HEK293T (cell line): Measurements from ENCODE around the gene PIP5K1C.

ENCODE experiments used
- CTCF ChIA-PET: fragments of 350-600 bp; formaldehyde crosslinking; extraction: SDS; loops from one replicate; lab custom pipeline; 2021; ENCODE audit warnings: antibody characterized with exemption, inconsistent platforms; lab: Yijun Ruan, JAX
- POLR2A ChIA-PET: fragments of 350-600 bp; formaldehyde crosslinking; extraction: SDS; loops from one replicate; lab custom pipeline; 2020; ENCODE audit warnings: antibody characterized with exemption, inconsistent platforms; lab: Yijun Ruan, JAX
- DNase-seq: peaks from one replicate; pipeline ENCODE4 v3.0.0; 2012; ENCODE audit warnings: mixed read lengths; ENCODE audit errors: extremely low spot score
- ARNT ChIP-seq: fragments of 450-650 bp; IDR thresholded peaks from 2 replicates; pipeline ENCODE4 v1.6.1; 2017; ENCODE audit warnings: mild to moderate bottlenecking
- BHLHE40 ChIP-seq: fragments of 450-650 bp; IDR thresholded peaks from 2 replicates; pipeline ENCODE4 v1.6.1; 2016; ENCODE audit warnings: mild to moderate bottlenecking, moderate library complexity, borderline replicate concordance
- CTBP1 ChIP-seq: fragments of 450-650 bp; IDR thresholded peaks from 2 replicates; pipeline ENCODE4 v1.6.1; 2016; ENCODE audit warnings: borderline replicate concordance
- ELF4 ChIP-seq: fragments of 450-650 bp; IDR thresholded peaks from 2 replicates; pipeline ENCODE4 v1.6.1; 2017; ENCODE audit warnings: antibody characterized with exemption
- FOXA1 ChIP-seq: fragments of 450-650 bp; IDR thresholded peaks from 2 replicates; pipeline ENCODE4 v1.6.1; 2016; ENCODE audit warnings: mild to moderate bottlenecking
- FOXK2 ChIP-seq: fragments of 450-650 bp; IDR thresholded peaks from 2 replicates; pipeline ENCODE4 v1.6.1; 2016; ENCODE audit warnings: mild to moderate bottlenecking
- FOXM1 ChIP-seq: fragments of 450-650 bp; IDR thresholded peaks from 2 replicates; pipeline ENCODE4 v1.6.1; 2017; ENCODE audit warnings: mild to moderate bottlenecking, borderline replicate concordance
- HDGF ChIP-seq: fragments of 450-650 bp; IDR thresholded peaks from 2 replicates; pipeline ENCODE4 v1.6.1; 2017; ENCODE audit warnings: antibody characterized with exemption, borderline replicate concordance
- L3MBTL2 ChIP-seq: fragments of 450-650 bp; conservative IDR thresholded peaks from 2 replicates; pipeline ENCODE4 v1.6.1; 2016; ENCODE audit warnings: mild to moderate bottlenecking
- LEF1 ChIP-seq: fragments of 450-650 bp; IDR thresholded peaks from 2 replicates; pipeline ENCODE4 v1.6.1; 2017; ENCODE audit warnings: mild to moderate bottlenecking, borderline replicate concordance
- NFRKB ChIP-seq: fragments of 450-650 bp; IDR thresholded peaks from 2 replicates; pipeline ENCODE4 v1.6.1; 2016; ENCODE audit warnings: mild to moderate bottlenecking, moderate library complexity
- SP1 ChIP-seq: fragments of 450-650 bp; IDR thresholded peaks from 2 replicates; pipeline ENCODE4 v1.6.1; 2017
- SUZ12 ChIP-seq: fragments of 450-650 bp; IDR thresholded peaks from 2 replicates; pipeline ENCODE4 v1.6.1; 2016; ENCODE audit warnings: mild to moderate bottlenecking
- TARDBP ChIP-seq: fragments of 450-650 bp; IDR thresholded peaks from 2 replicates; pipeline ENCODE4 v1.6.1; 2016
- ZNF384 ChIP-seq: fragments of 450-650 bp; IDR thresholded peaks from 2 replicates; pipeline ENCODE4 v1.6.1; 2016
- TF ChIP-seq, protein P1 (sequence below): fragments of 450-650 bp; IDR thresholded peaks from 2 replicates; pipeline ENCODE4 v1.6.1; 2016

PIP5K1C gene

DNA sequence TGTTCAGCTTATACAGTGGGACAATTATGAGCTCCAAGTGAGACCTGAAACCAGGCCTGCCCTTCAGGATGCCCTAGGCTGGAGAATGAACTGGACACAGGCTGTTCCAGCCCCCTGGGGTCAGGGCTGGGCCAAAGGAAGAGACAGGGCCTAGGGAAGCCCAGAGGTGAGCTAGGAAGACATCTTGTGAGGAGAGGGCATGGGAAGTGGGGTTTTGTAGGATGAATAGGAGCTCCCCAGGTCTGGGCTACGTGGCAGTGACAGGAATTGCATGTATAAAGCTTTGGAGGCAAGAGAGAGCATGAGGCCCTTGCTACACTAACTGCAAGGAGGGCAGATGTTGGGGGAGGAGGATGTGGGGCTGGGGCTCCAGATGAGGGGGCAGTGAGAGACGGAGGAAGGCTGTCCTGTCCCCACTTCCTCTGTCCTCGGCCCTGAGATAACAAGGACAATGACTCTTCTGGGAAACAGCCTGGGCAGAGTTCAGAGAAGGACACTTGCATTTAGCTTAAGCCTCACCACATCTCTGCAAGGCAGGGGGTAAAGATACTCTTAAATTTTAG, 92.1 kb downstream of the PIP5K1C start:
- DNase-seq: no peak
- ChIA-PET POLR2A (interaction anchor here (1.4 kb wide), 2 partner anchors 15 to 16 kb away, joined by 3 to 7 read pairs; no protein-coding TSS in a partner anchor), CTCF (interaction anchor here (0.9 to 1.6 kb wide), 4 partner anchors 11 to 33 kb away, joined by 4 to 8 read pairs (median 4); no protein-coding TSS in a partner anchor)
- TF ChIP-seq FOXA1: no peak

DNA sequence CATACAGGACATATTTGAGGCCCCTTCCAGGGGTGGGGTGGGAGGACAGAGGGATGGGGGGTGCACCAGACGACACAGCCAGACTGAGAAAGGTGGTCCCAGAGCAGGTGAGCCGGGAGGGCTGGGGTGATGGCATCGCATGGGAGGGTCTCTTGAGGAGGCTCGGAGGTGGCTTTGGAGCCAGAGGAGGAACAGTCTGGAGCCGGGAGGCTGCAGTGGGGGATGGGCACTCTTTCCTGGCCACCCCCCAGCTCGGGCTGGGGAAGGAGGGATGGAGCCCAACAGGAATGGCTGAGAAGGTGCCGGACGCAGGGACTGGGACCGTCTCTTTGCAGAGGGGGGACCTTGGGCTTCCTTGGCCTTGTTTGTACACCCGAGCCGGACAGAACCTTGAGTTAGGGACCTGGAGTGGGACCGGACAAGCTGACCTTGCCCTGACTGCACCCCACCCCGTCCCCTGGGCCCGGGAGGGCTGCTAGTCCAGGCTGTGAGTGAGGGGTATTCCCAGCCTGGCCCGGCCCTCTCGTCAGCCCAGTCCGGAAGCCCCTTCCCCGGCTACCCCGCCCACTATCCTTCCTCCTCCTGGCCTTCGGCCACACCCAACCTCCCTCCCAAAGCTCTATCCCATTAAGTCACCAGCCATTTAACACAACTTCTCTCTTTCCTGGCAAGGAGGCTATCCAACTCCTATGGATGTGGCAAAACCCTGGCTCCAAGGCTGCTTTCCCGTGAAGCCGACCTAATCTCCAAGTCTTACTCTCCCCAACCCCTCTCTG, 92.8 kb downstream of the PIP5K1C start:
- no peak for DNase-seq
- ChIA-PET POLR2A (interaction anchor here (1.0 to 1.4 kb wide), 3 partner anchors 16 to 155 kb away, joined by 3 to 7 read pairs (median 4); partner anchors contain the start of gene MRPL54), CTCF (interaction anchor here (0.6 to 1.6 kb wide), 5 partner anchors 11 to 600 kb away, joined by 4 to 8 read pairs (median 4); no protein-coding TSS in a partner anchor)
- TF ChIP-seq L3MBTL2: no peak
- no peak for TF ChIP-seq LEF1
- no peak for TF ChIP-seq FOXM1
- no peak for TF ChIP-seq NFRKB
- no peak for TF ChIP-seq HDGF
- no peak for TF ChIP-seq ZNF384

DNA sequence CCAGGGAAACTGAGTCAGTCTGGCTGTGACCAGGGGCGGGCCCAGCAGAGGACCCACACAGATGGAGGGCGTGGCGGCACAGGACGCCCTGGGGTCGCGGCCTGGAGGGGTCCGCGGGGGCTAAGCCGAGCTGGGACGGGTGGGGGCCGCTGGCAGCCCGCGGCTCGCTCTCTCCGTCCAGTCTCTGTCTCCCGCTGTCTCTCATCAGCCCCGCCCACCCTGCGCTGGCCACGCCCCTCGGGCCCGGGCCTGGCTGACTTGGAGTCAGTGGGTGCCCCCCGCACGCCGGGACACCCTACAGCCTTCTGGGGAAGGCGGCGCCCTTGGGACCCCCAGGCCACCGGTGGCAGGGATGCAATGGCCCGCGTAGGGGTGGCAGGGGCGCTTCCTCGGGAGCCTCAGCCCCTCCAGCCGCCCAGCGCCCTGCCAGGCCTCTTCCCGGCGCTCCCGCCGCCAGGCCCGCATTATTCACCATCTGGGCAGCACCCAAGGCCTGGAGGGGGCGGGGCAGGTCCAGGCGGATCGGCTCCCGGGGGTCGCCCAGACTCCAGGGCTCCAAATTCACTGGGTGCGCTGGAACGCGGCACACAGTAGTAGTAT, 93.5 kb downstream of the PIP5K1C start, which contains the start of gene TBXA2R:
Gene TBXA2R, minus strand, starts transcription at position 186 of the 600 bp plus-strand sequence. CDS start 6,241 bp downstream, outside the sequence.
- 0 out of 2 replicates have a peak, but pooled peaks have one; percentile 70 for TF ChIP-seq HDGF
- no peak for TF ChIP-seq TARDBP
- peak; percentile 79 for DNase-seq
- POLR2A ChIA-PET: interaction anchor here (1.0 kb wide), 1 partner anchor 156 kb away, joined by 4 read pairs; the partner anchor contains the start of gene MRPL54
- CTCF ChIA-PET: no interaction called here

DNA sequence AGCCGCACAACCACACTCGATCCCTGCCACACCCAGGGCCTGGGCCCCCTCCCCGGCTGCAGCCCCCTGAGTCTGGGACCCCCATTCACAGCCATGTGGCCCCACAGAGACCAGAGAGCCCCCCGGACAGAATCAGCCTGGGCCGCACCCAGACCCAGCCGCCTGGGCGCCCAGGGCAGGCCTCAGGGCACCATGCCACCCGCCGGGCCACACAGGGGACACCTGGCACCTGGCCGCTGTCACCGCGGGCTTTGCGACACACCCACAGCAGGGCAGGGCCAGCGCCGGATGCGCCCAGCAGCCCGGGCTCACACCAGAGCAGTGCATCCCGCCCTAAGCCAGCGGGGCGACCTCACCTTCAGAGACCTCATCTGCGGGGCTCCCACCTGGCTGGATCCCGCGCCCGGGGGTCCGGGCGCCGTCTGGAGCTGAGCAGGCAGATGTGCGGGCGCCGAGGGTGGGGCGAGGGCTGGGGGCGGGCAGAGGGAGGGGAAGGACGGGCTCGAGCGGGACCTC, 94.0 kb downstream of the PIP5K1C start:
- DNase-seq: no peak
- POLR2A ChIA-PET: interaction anchor here (1.0 kb wide), 1 partner anchor 157 kb away, joined by 4 read pairs; the partner anchor contains the start of gene MRPL54

DNA sequence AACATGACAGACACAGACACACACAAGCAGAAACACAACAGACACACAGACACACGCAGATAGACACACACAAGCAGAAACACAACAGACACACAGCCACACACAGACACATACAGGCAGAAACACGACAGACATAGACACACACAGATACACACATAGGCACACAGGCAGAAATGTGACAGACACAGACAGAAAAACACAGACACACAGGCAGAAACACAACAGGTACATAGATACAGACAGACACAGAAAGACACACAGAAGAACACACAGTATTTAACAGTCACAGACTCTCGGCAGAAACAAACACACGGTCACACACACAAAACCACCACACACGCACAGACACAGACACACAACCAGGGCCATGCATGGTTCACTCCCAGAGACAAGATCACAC, 94.5 kb downstream of the PIP5K1C start:
- POLR2A ChIA-PET: no interaction called here

More for the DNA sequence above, 94.0 kb downstream of the PIP5K1C start:
- CTCF ChIA-PET: no interaction called here
- TF ChIP-seq L3MBTL2: no peak
- no peak for TF ChIP-seq LEF1
- no peak for TF ChIP-seq BHLHE40
- no peak for TF ChIP-seq TARDBP
- TF ChIP-seq FOXA1: no peak
- no peak for TF ChIP-seq FOXK2
- no peak for TF ChIP-seq FOXM1
- no peak for TF ChIP-seq ZNF384
- TF ChIP-seq SP1: no peak
- TF ChIP-seq HDGF: no peak
- TF ChIP-seq SUZ12: no peak
- no peak for TF ChIP-seq NFRKB
- TF ChIP-seq, protein P1, sequence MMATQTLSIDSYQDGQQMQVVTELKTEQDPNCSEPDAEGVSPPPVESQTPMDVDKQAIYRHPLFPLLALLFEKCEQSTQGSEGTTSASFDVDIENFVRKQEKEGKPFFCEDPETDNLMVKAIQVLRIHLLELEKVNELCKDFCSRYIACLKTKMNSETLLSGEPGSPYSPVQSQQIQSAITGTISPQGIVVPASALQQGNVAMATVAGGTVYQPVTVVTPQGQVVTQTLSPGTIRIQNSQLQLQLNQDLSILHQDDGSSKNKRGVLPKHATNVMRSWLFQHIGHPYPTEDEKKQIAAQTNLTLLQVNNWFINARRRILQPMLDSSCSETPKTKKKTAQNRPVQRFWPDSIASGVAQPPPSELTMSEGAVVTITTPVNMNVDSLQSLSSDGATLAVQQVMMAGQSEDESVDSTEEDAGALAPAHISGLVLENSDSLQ: no peak
- TF ChIP-seq ELF4: no peak
- no peak for TF ChIP-seq CTBP1
- TF ChIP-seq ARNT: no peak

DNA sequence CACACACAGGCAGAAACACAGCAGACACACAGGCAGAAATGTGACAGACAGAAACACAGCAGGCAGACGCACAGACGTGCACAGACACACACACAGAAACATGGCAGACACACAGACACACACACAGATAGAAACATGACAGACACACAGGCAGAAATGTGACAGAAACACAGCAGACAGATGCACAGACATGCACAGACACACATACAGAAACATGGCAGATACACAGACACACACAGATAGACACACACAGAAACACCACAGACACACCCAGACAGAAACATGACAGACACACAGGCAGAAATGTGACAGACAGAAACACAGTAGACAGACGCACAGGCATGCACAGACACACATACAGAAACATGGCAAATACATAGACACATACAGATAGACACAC, 94.9 kb downstream of the PIP5K1C start:
- no peak for DNase-seq
- no peak for TF ChIP-seq HDGF
- TF ChIP-seq SUZ12: no peak
- TF ChIP-seq ZNF384: no peak
- no peak for TF ChIP-seq FOXM1
- no peak for TF ChIP-seq L3MBTL2
- no peak for TF ChIP-seq CTBP1
- no peak for TF ChIP-seq FOXK2
- ChIA-PET POLR2A (interaction anchor here (0.8 kb wide), 1 partner anchor 115 kb away, joined by 3 read pairs; no protein-coding TSS in a partner anchor), CTCF (no interaction called here)

More for the DNA sequence above, 94.5 kb downstream of the PIP5K1C start:
- TF ChIP-seq FOXK2: no peak
- no peak for TF ChIP-seq HDGF
- no peak for TF ChIP-seq BHLHE40
- TF ChIP-seq L3MBTL2: no peak
- TF ChIP-seq ARNT: no peak
- no peak for TF ChIP-seq FOXM1
- no peak for TF ChIP-seq ZNF384
- no peak for TF ChIP-seq LEF1
- TF ChIP-seq TARDBP: no peak
- TF ChIP-seq CTBP1: no peak
- no peak for TF ChIP-seq NFRKB
- TF ChIP-seq ELF4: no peak
- TF ChIP-seq SP1: no peak
- TF ChIP-seq, protein P1: no peak
- CTCF ChIA-PET: no interaction called here
- DNase-seq: no peak
